HEK293T (cell line): Measurements from ENCODE around the gene EVI2B.

ENCODE experiments used
- CTCF ChIA-PET: fragments of 350-600 bp; formaldehyde crosslinking; extraction: SDS; loops from one replicate; lab custom pipeline; 2021; ENCODE audit warnings: antibody characterized with exemption, inconsistent platforms; lab: Yijun Ruan, JAX
- POLR2A ChIA-PET: fragments of 350-600 bp; formaldehyde crosslinking; extraction: SDS; loops from one replicate; lab custom pipeline; 2020; ENCODE audit warnings: antibody characterized with exemption, inconsistent platforms; lab: Yijun Ruan, JAX
- DNase-seq: peaks from one replicate; pipeline ENCODE4 v3.0.0; 2012; ENCODE audit warnings: mixed read lengths; ENCODE audit errors: extremely low spot score
- ARNT ChIP-seq: fragments of 450-650 bp; IDR thresholded peaks from 2 replicates; pipeline ENCODE4 v1.6.1; 2017; ENCODE audit warnings: mild to moderate bottlenecking
- BHLHE40 ChIP-seq: fragments of 450-650 bp; IDR thresholded peaks from 2 replicates; pipeline ENCODE4 v1.6.1; 2016; ENCODE audit warnings: mild to moderate bottlenecking, moderate library complexity, borderline replicate concordance
- CTBP1 ChIP-seq: fragments of 450-650 bp; IDR thresholded peaks from 2 replicates; pipeline ENCODE4 v1.6.1; 2016; ENCODE audit warnings: borderline replicate concordance
- ELF4 ChIP-seq: fragments of 450-650 bp; IDR thresholded peaks from 2 replicates; pipeline ENCODE4 v1.6.1; 2017; ENCODE audit warnings: antibody characterized with exemption
- FOXA1 ChIP-seq: fragments of 450-650 bp; IDR thresholded peaks from 2 replicates; pipeline ENCODE4 v1.6.1; 2016; ENCODE audit warnings: mild to moderate bottlenecking
- FOXK2 ChIP-seq: fragments of 450-650 bp; IDR thresholded peaks from 2 replicates; pipeline ENCODE4 v1.6.1; 2016; ENCODE audit warnings: mild to moderate bottlenecking
- FOXM1 ChIP-seq: fragments of 450-650 bp; IDR thresholded peaks from 2 replicates; pipeline ENCODE4 v1.6.1; 2017; ENCODE audit warnings: mild to moderate bottlenecking, borderline replicate concordance
- HDGF ChIP-seq: fragments of 450-650 bp; IDR thresholded peaks from 2 replicates; pipeline ENCODE4 v1.6.1; 2017; ENCODE audit warnings: antibody characterized with exemption, borderline replicate concordance
- L3MBTL2 ChIP-seq: fragments of 450-650 bp; conservative IDR thresholded peaks from 2 replicates; pipeline ENCODE4 v1.6.1; 2016; ENCODE audit warnings: mild to moderate bottlenecking
- LEF1 ChIP-seq: fragments of 450-650 bp; IDR thresholded peaks from 2 replicates; pipeline ENCODE4 v1.6.1; 2017; ENCODE audit warnings: mild to moderate bottlenecking, borderline replicate concordance
- NFRKB ChIP-seq: fragments of 450-650 bp; IDR thresholded peaks from 2 replicates; pipeline ENCODE4 v1.6.1; 2016; ENCODE audit warnings: mild to moderate bottlenecking, moderate library complexity
- SP1 ChIP-seq: fragments of 450-650 bp; IDR thresholded peaks from 2 replicates; pipeline ENCODE4 v1.6.1; 2017
- SUZ12 ChIP-seq: fragments of 450-650 bp; IDR thresholded peaks from 2 replicates; pipeline ENCODE4 v1.6.1; 2016; ENCODE audit warnings: mild to moderate bottlenecking
- TARDBP ChIP-seq: fragments of 450-650 bp; IDR thresholded peaks from 2 replicates; pipeline ENCODE4 v1.6.1; 2016
- ZNF384 ChIP-seq: fragments of 450-650 bp; IDR thresholded peaks from 2 replicates; pipeline ENCODE4 v1.6.1; 2016
- TF ChIP-seq, protein P1 (sequence below): fragments of 450-650 bp; IDR thresholded peaks from 2 replicates; pipeline ENCODE4 v1.6.1; 2016

EVI2B gene

DNA sequence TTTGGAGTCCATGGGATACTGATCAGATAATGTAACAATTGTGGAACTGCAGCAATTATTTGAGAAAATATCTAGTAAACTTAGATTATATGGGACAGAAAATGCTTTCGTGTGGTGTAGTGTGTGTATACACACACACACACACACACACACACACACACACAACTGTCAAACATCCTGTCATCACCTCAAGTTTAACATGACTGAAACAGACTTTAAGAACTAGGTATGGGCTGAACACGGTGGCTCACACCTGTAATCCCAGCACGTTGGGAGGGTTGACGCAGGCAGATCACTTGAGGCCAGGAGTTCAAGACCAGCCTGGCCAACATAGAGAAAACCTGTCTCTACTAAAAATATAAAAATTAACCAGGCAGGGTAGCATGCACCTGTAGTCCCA, 8.1 kb upstream of the EVI2B start:
- no peak for DNase-seq
- ChIA-PET POLR2A (no interaction called here), CTCF (interaction anchor here (0.5 kb wide), 1 partner anchor 27 kb away, joined by 3 read pairs; no protein-coding TSS in a partner anchor)
- TF ChIP-seq LEF1 (no peak), FOXM1 (no peak), ARNT (no peak), HDGF (no peak), ELF4 (no peak), ZNF384 (no peak), L3MBTL2 (no peak), NFRKB (no peak), BHLHE40 (no peak), FOXA1 (no peak), SP1 (no peak), CTBP1 (no peak), TARDBP (no peak), FOXK2 (no peak)

DNA sequence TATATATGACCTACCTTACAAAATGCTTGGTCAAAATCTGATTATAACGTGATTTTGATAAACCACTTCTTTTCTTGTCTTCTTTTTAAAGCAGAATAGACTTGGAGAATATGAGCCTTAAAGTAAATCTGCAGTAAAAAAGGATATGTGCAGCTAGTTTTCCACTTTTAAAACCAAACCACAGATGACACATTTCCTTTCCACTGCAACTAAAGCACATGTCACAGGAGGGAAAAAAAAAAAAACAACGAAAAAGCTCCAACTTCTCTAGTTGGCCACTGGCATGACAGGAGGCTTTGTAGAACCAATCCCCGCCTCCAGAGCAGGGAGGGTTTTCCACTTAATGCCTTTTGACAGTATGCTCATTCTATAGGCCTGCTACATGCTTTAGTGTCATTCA, 7.6 kb upstream of the EVI2B start, which contains the start of gene EVI2A:
Gene EVI2A, minus strand, starts transcription at position 142 of the 400 bp plus-strand sequence. CDS start 2,609 bp downstream, outside the sequence.
- CTCF ChIA-PET = interaction anchor here (0.5 kb wide), 1 partner anchor 28 kb away, joined by 3 read pairs; no protein-coding TSS in a partner anchor
- TF ChIP-seq SP1 (no peak), ZNF384 (no peak), HDGF (no peak), FOXM1 (no peak)
- DNase-seq = no peak
- POLR2A ChIA-PET = no interaction called here

DNA sequence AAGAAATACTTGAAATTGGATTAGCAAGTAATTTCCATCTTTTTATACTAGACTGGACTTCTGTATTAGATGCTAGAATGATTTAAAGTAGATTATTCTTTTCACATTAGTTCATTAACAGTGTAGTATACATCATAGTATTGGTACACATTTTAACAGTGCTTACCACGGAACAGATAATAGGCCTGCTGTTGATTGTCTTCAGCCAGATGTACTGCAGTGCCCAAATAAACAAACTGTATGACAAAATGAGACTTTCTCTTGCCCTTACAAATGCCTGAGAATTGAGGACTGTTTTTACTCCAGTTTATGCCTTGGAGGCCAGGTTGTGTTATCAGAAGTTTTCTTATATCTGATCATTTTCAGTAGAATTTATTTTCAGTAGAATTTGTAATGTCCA, 6.9 kb upstream of the EVI2B start:
- CTCF ChIA-PET = no interaction called here
- POLR2A ChIA-PET = no interaction called here
- TF ChIP-seq, protein P1, sequence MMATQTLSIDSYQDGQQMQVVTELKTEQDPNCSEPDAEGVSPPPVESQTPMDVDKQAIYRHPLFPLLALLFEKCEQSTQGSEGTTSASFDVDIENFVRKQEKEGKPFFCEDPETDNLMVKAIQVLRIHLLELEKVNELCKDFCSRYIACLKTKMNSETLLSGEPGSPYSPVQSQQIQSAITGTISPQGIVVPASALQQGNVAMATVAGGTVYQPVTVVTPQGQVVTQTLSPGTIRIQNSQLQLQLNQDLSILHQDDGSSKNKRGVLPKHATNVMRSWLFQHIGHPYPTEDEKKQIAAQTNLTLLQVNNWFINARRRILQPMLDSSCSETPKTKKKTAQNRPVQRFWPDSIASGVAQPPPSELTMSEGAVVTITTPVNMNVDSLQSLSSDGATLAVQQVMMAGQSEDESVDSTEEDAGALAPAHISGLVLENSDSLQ = no peak
- DNase-seq = no peak

DNA sequence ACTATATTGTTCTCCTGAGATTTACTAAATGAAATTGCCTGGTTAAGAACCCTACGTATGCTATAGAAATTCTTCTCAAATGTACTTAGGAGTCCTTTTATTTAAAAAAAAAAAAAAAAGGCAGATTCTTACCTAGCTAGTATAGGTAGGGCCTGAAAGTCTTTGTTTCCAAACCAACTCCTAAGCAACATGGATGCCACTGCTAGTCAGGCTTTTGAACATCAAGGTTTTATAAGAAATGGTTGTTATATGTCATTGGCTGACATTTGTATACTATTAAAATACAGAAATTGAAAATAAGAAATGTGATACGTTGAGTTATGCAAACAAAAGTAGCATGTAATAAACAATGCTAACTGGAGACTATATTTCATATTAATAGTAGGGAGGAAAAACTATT, 6.4 kb upstream of the EVI2B start:
- TF ChIP-seq SUZ12 (no peak), LEF1 (no peak), BHLHE40 (no peak), HDGF (no peak), TARDBP (no peak), ELF4 (no peak), NFRKB (no peak), CTBP1 (no peak), FOXA1 (no peak), ZNF384 (no peak), FOXM1 (no peak), FOXK2 (no peak), SP1 (no peak), ARNT (no peak), L3MBTL2 (no peak)
- TF ChIP-seq, protein P1 = no peak
- ChIA-PET POLR2A (no interaction called here), CTCF (no interaction called here)
- no peak for DNase-seq

DNA sequence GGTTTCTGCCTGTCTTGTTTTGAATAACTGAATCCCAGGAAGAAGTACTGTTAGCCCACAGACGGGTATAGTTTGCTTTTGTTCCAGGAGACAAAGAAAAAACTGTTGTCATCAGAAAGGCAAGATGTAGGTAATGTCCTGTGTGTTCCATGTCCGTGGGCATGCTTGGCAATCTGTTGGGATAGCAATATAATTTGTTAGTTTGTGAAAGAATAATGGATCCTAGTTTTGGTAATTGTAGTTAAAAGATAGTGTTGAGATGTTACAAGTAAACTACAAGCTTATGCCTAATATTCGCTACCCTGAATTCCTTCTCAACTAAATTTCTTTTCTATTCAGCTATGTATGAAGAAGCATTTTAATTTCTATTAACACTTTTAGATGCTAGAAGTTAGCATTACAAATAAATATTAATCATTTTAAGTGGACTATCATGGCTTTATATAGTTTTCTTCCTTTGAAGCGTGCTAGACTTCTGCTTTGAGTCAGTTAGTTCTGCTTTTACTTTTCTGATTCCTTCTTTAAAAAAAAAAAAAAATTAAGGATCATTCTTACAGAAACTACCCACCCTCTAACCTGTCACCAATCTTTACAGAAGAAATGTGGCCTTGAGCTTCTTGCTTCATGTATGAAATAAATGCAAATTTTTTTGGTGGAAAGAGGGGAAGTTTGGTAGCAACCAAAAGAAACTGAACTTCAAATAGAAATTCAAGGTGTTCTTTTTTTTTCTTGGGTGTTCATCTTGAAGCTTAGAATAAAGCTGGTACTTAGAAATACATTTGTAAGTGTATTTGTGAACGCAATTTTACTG, 5.2 kb upstream of the EVI2B start:
- ChIA-PET CTCF (interaction anchor here (0.6 kb wide), 1 partner anchor 198 kb away, joined by 3 read pairs; no protein-coding TSS in a partner anchor), POLR2A (no interaction called here)
- DNase-seq = no peak
- TF ChIP-seq FOXM1 (no peak), SUZ12 (no peak), ZNF384 (no peak), FOXK2 (no peak), L3MBTL2 (no peak), ELF4 (no peak), CTBP1 (no peak), LEF1 (no peak), ARNT (no peak)
- TF ChIP-seq, protein P1 = no peak

DNA sequence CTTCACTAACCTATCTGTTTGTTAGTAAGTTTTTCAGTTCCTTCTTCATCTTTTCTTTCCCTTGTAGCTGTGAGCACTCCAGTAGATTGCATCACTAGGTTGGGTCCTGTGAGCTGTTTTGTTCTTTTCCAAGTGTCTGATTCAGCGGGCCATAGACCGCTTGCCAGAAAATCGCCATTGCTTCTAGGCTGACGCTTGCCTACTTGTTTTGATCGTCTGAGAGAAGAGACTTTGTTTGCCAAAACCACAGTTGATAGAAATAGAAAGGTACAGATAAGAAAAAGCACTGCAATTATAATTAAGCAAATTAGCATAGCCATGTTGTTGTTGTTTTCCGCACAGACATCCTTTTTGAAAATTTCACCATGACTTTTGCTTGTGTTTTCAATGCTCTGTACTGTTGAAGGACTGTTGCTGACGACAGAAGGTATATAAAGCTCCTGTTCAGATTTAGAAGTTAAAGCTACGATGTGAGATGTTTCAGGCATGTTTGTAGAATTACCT, 4.5 kb upstream of the EVI2B start:
- no peak for DNase-seq
- ChIA-PET CTCF (no interaction called here), POLR2A (no interaction called here)
- TF ChIP-seq HDGF = no peak
- TF ChIP-seq BHLHE40 = no peak
- TF ChIP-seq FOXK2 = no peak
- no peak for TF ChIP-seq FOXM1
- no peak for TF ChIP-seq SP1
- TF ChIP-seq ELF4 = no peak
- no peak for TF ChIP-seq CTBP1
- TF ChIP-seq NFRKB = no peak
- TF ChIP-seq LEF1 = no peak
- no peak for TF ChIP-seq SUZ12
- TF ChIP-seq ARNT = no peak
- TF ChIP-seq FOXA1 = no peak
- TF ChIP-seq L3MBTL2 = no peak
- TF ChIP-seq, protein P1 = no peak
- TF ChIP-seq TARDBP = no peak
- no peak for TF ChIP-seq ZNF384
